Measurements from ENCODE around the gene PCDHA1.

DNA sequence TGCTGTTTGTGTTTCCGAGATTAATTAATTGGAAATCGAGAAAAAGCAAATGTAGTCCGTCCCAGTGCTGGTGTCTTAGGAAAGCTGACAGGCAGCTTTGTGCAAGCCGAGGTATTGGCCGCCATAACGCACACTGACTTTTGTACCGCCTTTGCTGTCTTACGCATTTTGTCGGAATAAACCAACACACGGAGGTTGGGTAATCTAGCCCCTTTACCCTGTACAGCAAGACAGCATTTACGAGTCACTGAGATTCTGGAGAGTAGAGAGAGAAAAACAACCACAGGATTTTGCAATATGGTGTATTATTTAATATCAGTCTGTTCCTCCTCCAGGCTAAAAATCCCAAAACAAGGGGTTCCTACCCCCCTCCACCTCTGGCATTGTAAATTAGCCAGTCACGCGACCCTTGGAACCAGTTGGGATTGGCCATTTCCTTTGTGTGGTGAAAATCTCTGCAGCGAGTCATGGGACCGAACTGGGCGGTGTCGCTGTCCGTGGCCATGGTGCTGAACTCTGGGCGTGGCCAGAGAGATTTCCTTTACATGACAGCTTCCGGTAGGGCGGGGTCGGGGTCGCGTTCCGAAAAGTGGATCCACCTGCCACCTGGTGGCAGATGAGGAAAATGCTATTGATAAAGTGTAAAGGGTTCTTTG is 255.0 kb downstream of the PCDHA1 start:
- peak; percentile 24 to 74 for TF ChIP-seq POLR2A (IDR thresholded peaks at IDR 0.05)
- TF ChIP-seq, protein P1, sequence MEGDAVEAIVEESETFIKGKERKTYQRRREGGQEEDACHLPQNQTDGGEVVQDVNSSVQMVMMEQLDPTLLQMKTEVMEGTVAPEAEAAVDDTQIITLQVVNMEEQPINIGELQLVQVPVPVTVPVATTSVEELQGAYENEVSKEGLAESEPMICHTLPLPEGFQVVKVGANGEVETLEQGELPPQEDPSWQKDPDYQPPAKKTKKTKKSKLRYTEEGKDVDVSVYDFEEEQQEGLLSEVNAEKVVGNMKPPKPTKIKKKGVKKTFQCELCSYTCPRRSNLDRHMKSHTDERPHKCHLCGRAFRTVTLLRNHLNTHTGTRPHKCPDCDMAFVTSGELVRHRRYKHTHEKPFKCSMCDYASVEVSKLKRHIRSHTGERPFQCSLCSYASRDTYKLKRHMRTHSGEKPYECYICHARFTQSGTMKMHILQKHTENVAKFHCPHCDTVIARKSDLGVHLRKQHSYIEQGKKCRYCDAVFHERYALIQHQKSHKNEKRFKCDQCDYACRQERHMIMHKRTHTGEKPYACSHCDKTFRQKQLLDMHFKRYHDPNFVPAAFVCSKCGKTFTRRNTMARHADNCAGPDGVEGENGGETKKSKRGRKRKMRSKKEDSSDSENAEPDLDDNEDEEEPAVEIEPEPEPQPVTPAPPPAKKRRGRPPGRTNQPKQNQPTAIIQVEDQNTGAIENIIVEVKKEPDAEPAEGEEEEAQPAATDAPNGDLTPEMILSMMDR (IDR thresholded peaks at IDR 0.05), result peak; percentile 60 to 89 (median 70)
